OCI-LY1 (cell line): ENCODE results near the gene KAT6B.
"Not testable (repeated sequence)": the region's sequence is repeated elsewhere in the genome, so short reads cannot be mapped to it uniquely, and the experiment has no call there.

ENCODE experiments used
- H2AFZ ChIP-seq: fragments of 200-600 bp; sonication (generic), shearing (Covaris generic); 2 replicates; pipeline ENCODE4 v1.6.0; 2014; ENCODE audit warnings: antibody characterized with exemption, mild to moderate bottlenecking, low read length
- H3F3A ChIP-seq: fragments of 200-600 bp; sonication (generic), shearing (Covaris generic); 2 replicates; pipeline ENCODE4 v1.6.0; 2014; ENCODE audit warnings: mild to moderate bottlenecking, antibody characterized with exemption, low read length, moderate library complexity; ENCODE audit not compliant: insufficient read depth
- H3K27ac ChIP-seq: fragments of 200-600 bp; sonication (generic); 2 replicates; pipeline ENCODE4 v1.5.1; 2014; ENCODE audit warnings: low read length, mixed run types, mild to moderate bottlenecking, low read depth; ENCODE audit not compliant: poor library complexity, severe bottlenecking
- H3K27me3 ChIP-seq: fragments of 200-600 bp; sonication (generic); 2 replicates; pipeline ENCODE4 v1.6.0; 2014; ENCODE audit warnings: antibody characterized with exemption, mild to moderate bottlenecking, low read length, moderate library complexity; ENCODE audit not compliant: insufficient read depth
- H3K36me3 ChIP-seq: fragments of 200-600 bp; sonication (generic); 2 replicates; pipeline ENCODE4 v1.6.1; 2014; ENCODE audit warnings: mild to moderate bottlenecking, antibody characterized with exemption, low read length, moderate library complexity, mixed read lengths; ENCODE audit not compliant: insufficient read depth
- H3K4me1 ChIP-seq: fragments of 200-600 bp; sonication (generic); 2 replicates; pipeline ENCODE4 v1.5.1; 2014; ENCODE audit warnings: mild to moderate bottlenecking, low read length, moderate library complexity; ENCODE audit not compliant: insufficient read depth, severe bottlenecking
- H3K4me2 ChIP-seq: fragments of 200-600 bp; sonication (generic), shearing (Covaris generic); 2 replicates; pipeline ENCODE4 v1.6.1; 2014; ENCODE audit warnings: low read length
- H3K4me3 ChIP-seq: fragments of 200-600 bp; sonication (generic); 2 replicates; pipeline ENCODE4 v1.5.1; 2014; ENCODE audit warnings: low read length, low read depth, mild to moderate bottlenecking, mixed read lengths; ENCODE audit not compliant: poor library complexity, severe bottlenecking
- H3K79me2 ChIP-seq: fragments of 200-600 bp; shearing (Covaris generic); 2 replicates; pipeline ENCODE4 v1.6.1; 2016; ENCODE audit warnings: mixed run types, low read length, mixed read lengths; ENCODE audit not compliant: insufficient read depth
- H3K9ac ChIP-seq: fragments of 200-600 bp; sonication (generic), shearing (Covaris generic); 2 replicates; pipeline ENCODE4 v1.6.1; 2014; ENCODE audit warnings: mild to moderate bottlenecking, low read length, mixed read lengths
- H3K9me2 ChIP-seq: fragments of 200-600 bp; sonication (generic), shearing (Covaris generic); 2 replicates; pipeline ENCODE4 v1.6.1; 2014; ENCODE audit warnings: low read depth, mild to moderate bottlenecking, low read length, mixed read lengths
- H3K9me3 ChIP-seq: fragments of 200-600 bp; shearing (Covaris generic); 2 replicates; pipeline ENCODE4 v1.6.1; 2014; ENCODE audit warnings: low read length, mixed read lengths
- H4K20me1 ChIP-seq: fragments of 200-600 bp; sonication (generic), shearing (Covaris generic); 2 replicates; pipeline ENCODE4 v1.6.0; 2016; ENCODE audit warnings: mild to moderate bottlenecking, low read length; ENCODE audit not compliant: insufficient read depth
- CTCF ChIP-seq: fragments of 200-600 bp; sonication (generic), shearing (Covaris generic); IDR thresholded peaks from 2 replicates; pipeline ENCODE4 v1.5.1; 2017; ENCODE audit warnings: mild to moderate bottlenecking, antibody characterized with exemption, low read length, moderate library complexity, mixed read lengths
- EZH2 ChIP-seq: fragments of 200-600 bp; sonication (generic), shearing (Covaris generic); IDR thresholded peaks from 2 replicates; pipeline ENCODE4 v1.8.0; 2017; ENCODE audit warnings: borderline replicate concordance, mixed run types, mild to moderate bottlenecking, antibody characterized with exemption, low read length, moderate library complexity, mixed read lengths

KAT6B gene

GRCh38 chr10:74784462-74784861 lies 41.9 kb upstream of the KAT6B start:
- no peaks in the 10 kb centered on the region for H3F3A ChIP-seq
- no peak overlapping the region for H3K4me3 ChIP-seq
- H3K27ac ChIP-seq = no peak overlapping the region
- no peaks in the 10 kb centered on the region for H3K79me2 ChIP-seq
- H3K27me3 ChIP-seq = no peaks in the 10 kb centered on the region
- H4K20me1 ChIP-seq = no peaks in the 10 kb centered on the region
- H2AFZ ChIP-seq = no peak overlapping the region
- H3K9ac ChIP-seq = no peak overlapping the region
- no peaks in the 10 kb centered on the region for H3K9me3 ChIP-seq
- H3K9me2 ChIP-seq = no peaks in the 10 kb centered on the region
- no peak for TF ChIP-seq EZH2
- no peak for TF ChIP-seq CTCF
- no peak overlapping the region for H3K4me2 ChIP-seq
- no peaks in the 10 kb centered on the region for H3K36me3 ChIP-seq
- no peaks in the 10 kb centered on the region for H3K4me1 ChIP-seq

- H3K9ac ChIP-seq = no peak overlapping the region
- TF ChIP-seq EZH2 = no peak
- no peak for TF ChIP-seq CTCF
Observed at GRCh38 chr10:74786126-74786525, 40.3 kb upstream of the KAT6B start.

GRCh38 chr10:74787457-74787856 lies 38.9 kb upstream of the KAT6B start:
- no peaks in the 10 kb centered on the region for H3K36me3 ChIP-seq
- no peaks in the 10 kb centered on the region for H3K27me3 ChIP-seq
- no peak overlapping the region for H3K4me3 ChIP-seq
- H3K9ac ChIP-seq = no peak overlapping the region
- no peaks in the 10 kb centered on the region for H3K9me3 ChIP-seq
- no peak overlapping the region for H3K27ac ChIP-seq
- no peaks in the 10 kb centered on the region for H3K79me2 ChIP-seq
- H3K4me2 ChIP-seq = no peak overlapping the region
- no peaks in the 10 kb centered on the region for H3F3A ChIP-seq
- H2AFZ ChIP-seq = no peak overlapping the region
- no peaks in the 10 kb centered on the region for H3K4me1 ChIP-seq
- no peaks in the 10 kb centered on the region for H4K20me1 ChIP-seq
- no peaks in the 10 kb centered on the region for H3K9me2 ChIP-seq
- TF ChIP-seq EZH2 (no peak), CTCF (no peak)

More at GRCh38 chr10:74786126-74786525, 40.3 kb upstream of the KAT6B start:
- H3K4me1 ChIP-seq = no peaks in the 10 kb centered on the region
- no peaks in the 10 kb centered on the region for H4K20me1 ChIP-seq
- H3K36me3 ChIP-seq = no peaks in the 10 kb centered on the region
- H3K27me3 ChIP-seq = no peaks in the 10 kb centered on the region
- H2AFZ ChIP-seq = no peak overlapping the region
- no peaks in the 10 kb centered on the region for H3K79me2 ChIP-seq
- no peak overlapping the region for H3K27ac ChIP-seq
- no peaks in the 10 kb centered on the region for H3K9me3 ChIP-seq
- no peaks in the 10 kb centered on the region for H3K9me2 ChIP-seq
- H3K4me3 ChIP-seq = no peak overlapping the region
- no peaks in the 10 kb centered on the region for H3F3A ChIP-seq
- H3K4me2 ChIP-seq = no peak overlapping the region

- not testable (repeated sequence) for H3K4me2 ChIP-seq, H3K27me3 ChIP-seq, H3K9me3 ChIP-seq, H3F3A ChIP-seq, H2AFZ ChIP-seq, H3K27ac ChIP-seq, H3K36me3 ChIP-seq, H3K4me3 ChIP-seq, H3K9ac ChIP-seq, H4K20me1 ChIP-seq, H3K79me2 ChIP-seq, H3K9me2 ChIP-seq
- H3K4me1 ChIP-seq = peaks cover 18% of the 10 kb centered on the region
Observed at GRCh38 chr10:74791979-74792378, 34.4 kb upstream of the KAT6B start.
